ENCODE results near the gene TMEM11.

TMEM11 gene

DNA sequence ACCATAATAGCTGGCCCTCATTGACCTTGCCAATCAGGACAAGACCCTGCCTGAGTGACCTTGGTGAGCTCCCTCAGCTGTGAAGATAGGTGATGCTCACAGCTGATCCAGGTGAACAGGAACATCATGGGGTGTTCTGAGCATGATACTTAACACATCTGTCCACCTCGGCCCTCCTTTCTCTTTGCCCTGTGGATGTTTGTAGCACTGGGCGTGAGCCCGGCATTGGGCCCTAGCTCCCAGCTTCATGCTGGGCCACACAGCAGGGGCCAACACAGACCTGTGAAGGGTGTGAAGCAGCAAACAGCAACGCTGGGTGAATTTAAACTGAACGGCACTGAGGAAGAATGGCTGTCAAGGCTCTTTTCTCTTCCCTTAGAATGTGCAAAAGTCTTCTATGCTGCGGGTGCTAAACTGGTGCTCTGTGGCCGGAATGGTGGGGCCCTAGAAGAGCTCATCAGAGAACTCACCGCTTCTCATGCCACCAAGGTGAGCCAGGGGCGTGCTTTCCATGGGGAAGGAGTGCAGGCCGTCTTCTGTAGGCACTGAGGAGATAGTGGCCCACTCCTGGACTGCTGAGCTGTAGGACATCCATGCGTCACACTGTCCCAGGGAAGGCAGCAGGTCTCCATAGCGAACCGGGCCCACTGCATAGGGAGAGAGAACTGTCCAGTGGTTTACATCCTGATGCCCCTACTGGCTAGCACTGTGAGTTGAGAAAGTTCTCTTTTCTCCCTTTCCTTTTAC, 35.9 kb downstream of the TMEM11 start:
- DNase-seq, result no peak

DNA sequence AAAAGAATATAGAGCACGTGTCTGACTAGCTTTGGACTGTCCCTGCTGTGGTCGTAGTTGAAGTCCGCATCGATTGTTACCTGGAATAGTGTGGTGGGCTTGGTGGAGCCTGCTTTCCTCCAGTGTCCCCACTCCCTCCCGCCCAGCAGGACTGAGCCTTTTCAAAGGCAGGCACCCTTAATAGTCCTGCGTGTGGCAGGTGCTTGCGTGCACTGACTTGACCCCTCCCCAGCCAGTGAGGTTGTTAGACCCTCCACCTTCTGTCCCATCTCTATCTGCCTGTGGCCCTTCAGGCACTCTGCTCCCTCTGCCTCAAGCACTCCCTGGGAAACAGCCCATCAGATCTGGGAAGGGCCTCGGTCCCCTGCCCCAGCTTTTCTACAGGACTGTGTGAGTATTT, 36.6 kb downstream of the TMEM11 start:
- DNase-seq, result no peak

DNA sequence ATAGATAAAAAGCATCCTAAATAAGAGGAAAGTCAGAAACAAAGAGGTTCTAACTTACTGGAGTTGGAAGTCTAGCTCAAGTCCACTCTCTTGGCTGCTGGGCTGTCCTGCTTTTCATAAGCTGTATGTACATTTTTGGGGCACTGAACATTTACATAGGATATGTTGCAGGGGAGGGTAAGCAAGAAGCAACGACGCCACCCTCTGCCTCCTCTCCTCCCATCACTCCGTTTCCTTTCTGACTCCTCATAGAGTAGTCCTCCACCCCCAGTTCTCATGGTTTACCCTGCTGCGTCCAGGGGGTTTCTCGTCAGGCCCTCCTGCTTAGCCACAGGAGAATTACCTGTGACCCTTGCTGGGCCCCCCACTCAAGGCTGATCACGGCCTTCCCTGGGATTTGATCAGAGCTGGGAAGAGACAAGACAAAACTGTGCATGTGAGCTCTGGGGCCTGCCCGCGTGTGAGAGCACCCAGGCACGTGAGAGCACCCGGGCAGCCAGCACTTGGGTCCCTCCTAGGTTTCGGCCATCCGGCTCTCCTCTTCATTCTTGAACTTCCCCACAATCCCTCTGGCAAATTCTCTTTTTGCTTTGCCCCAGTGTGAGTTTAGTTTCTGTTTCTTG, 37.1 kb downstream of the TMEM11 start:
- no peak for DNase-seq

DNA sequence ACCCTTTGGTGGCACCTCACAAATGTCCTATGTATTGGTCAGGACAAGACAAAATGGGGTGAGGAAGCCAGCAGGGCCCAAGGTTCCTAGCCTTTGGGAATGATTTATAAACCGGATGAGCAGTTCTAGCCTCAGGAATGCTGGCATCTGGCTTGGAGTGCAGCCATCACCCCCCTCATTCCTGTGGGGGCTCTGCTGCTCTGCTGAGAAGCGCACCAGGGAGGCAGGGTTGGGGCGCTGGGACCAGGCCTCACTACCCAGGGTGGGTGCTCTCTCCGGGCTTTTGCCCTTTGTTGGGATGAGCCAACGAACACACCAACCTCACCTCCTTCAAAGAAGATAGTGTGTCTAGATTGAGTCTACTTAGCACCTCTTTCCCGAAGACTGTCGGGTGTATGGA, 39.2 kb downstream of the TMEM11 start:
- DNase-seq, result no peak

DNA sequence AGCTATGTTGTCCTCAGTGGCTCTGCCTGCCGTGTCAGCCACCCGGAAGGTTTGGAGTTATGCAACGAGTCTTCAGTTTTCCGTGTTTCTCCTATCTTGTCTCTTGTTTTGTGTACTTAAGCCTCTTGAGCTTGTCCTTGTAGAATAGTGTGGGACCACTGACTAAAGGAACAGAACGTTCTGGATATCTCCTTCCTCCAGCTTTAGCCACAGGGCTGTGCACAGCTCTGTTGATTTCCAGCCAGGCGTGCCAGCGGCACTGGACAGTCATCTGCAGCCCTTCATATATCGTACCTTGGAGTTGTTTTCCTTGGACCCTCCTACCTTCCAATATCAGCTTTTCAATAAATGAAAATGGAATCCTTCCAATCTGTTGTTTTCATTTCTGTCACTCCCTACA, 39.8 kb downstream of the TMEM11 start:
- DNase-seq, result no peak

DNA sequence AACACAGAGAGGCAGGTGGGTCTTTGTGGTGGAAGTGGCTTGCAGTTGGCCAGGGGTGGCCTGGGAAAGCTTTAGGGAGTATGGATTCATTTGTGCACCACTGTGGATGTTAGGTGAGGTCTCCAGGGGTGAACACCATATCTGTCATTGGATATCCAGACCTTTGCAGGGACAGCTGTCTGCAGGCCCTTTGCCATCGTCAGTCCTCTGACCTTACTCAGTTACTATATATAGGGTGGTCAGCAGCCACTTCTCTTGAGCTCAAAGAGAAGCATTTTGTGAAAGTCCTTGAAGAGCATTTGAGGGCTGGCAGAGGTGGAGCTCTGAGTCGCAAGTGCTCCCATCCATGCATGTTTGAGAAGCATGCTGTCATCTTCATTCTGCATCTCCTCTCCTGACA, 40.4 kb downstream of the TMEM11 start:
- DNase-seq, result no peak

DNA sequence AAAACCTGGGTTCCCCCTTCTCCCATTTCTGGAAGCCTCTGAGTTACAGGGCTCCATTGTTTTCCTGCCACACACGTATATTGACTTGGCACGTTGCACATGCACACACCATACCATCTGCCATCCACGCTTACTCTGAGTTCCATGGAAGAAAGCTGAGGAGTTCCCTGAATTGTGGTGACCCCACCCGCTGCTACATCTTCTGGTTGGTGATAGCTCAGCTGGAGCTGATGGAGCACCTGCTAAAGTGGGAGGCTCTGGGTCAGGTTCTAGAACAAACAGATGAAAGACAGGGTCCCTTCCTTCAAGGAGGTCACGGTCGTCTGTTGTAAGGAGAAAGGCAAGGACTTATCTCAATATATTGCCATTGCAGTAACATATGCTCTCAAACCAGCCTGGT, 41.1 kb downstream of the TMEM11 start:
- no peak for DNase-seq

DNA sequence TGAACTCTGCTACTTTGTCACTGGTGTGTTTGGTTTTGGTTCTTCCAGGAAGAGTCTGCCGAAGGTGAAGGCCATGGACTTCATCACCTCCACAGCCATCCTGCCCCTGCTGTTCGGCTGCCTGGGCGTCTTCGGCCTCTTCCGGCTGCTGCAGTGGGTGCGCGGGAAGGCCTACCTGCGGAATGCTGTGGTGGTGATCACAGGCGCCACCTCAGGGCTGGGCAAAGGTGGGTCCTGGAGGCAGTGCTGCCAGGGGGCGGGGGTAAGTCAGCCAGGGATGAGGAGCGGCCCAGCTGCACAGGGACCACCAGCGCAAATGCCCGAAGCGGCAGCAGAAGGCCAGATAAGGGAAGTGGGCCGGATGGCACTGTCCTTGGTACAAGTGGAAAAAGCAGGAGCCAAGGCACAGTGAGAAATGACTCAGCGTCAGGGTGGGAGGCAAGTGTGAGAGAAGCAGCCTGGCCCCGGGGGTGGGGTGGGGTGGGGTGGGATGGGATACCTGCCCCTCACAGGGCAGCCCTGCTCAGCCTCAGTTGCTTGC, 41.9 kb downstream of the TMEM11 start:
- DNase-seq, result no peak

DNA sequence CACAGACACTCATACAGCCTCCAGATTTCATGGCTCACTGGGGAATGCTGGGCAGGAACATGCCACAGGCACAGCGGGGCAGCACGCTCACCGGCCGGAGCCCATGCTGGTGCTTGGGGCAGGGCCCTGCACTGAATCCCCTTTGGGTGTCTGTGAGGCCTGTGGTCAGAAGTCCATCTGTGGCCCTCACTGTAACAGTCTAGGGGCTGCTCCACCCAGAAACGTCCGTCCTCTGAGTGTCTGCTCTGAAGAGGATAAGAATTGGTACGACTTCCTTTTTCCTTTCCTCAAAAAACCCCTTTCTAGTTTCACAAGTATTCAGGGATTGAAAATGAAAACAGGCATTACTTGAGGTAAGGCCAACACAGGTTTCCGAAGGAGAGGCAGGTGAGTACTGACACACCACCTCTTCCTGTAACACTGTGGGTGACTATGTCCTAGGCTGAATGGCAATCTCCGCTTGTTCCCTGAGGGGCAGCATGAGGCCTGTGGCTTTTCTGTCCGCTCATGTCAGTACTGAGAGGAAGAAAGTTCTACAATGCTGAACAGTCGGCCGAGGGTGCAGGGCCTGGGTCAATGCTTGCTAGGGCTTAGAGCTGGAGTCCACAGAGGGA, 42.5 kb downstream of the TMEM11 start:
- DNase-seq, result no peak

DNA sequence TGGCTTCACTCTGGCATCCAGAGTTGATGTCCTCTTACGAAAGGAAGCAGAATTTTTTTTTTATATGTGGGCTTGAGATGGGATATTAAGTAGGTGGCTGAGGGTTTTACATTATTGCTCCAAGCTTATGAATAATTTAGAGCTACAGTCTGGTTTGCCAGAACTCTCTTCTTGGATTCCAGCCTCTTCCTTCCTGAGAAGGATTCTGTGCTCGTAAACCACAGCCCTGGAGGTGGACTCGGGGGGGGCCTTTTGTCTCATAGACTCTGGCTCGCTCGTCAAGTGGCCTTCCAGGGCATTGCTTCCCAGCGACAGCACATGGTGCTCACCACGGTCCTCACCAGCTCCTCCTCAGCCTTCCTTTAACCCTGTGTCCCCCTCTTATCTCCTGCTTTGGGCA, 43.2 kb downstream of the TMEM11 start:
- DNase-seq, result no peak

DNA sequence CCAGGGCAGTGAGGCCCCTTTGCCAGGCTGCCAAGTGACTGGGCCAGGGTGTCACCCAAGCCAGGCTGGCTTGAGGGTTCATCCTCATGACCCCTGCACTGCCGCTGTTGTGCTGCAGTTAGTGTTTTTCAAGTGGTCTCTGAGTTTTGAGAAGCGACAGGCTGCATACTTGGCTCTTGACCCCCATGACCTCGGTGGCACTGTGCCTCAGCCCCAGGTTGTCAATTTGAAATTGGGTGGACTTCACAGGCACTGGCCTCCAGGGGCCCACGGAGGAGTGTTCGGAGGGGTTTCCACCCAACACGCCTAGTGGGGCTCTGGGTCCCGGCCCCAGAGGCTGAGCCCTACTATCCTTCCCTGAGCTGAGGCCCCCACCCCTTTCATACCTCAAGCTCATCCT, 44.5 kb downstream of the TMEM11 start:
- DNase-seq, result no peak

DNA sequence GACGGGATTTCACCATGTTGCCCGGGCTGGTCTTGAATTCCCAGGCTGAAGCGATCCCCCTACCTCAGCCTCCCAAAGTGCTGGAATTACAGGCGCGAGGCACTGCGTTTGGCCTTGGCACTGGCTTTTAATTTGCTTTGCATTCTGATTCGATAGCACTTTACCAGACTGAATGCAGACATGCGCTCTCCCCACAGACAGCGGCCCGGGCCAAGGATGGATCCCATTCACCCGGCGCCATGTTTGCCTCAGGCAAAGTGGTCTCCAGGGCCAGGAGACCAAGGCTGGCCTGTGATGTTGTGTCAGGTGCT, 45.5 kb downstream of the TMEM11 start:
- DNase-seq, result no peak

DNA sequence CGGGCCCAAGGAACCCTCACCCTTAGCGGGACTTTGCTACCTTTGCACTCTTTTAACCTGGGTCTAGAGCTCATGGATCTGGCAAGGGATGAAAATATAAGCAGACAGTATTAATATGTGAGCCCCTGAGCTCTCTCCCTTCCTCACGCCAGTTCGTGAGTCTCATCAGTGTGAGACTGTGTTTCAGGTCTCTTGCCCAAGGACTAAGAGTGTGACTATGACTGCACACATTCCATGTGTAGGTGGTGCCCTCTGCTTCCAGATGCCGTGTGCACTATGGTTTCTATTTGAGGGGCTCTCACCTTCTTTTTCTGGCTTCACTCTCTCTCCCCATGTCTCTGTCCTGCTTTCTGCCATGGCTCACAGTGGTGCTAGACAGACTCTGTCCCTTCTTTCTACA, 46.7 kb downstream of the TMEM11 start:
- no peak for DNase-seq

DNA sequence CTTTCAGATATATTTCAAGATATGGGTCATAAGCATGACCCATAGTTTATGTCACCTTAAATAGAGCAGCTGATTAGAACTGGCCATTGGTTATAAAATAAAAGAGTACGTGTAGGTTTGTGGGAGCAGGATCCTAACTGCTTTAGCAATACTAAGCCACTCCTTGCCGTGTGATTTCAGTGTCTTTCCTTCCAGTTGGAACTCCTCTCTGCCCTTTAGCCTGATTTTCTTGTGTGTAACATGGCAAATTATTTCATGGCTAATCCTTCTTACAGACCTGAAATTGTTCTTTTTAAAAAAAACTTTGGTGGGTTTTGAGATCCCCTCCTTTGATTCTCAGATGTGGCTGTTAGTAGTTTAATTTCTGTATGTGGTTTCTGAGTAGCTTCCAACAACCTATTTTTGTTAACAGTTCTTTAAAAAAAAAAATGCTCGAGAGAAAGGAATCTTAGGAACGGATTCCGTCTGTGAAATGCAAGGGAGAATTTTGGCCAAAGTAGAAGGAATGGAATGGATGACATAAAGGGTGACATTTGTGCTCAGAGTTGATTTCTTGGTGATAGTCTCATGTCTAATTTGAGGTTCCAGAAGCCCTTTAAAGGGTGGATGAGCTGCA, 47.3 kb downstream of the TMEM11 start:
- DNase-seq, result no peak

DNA sequence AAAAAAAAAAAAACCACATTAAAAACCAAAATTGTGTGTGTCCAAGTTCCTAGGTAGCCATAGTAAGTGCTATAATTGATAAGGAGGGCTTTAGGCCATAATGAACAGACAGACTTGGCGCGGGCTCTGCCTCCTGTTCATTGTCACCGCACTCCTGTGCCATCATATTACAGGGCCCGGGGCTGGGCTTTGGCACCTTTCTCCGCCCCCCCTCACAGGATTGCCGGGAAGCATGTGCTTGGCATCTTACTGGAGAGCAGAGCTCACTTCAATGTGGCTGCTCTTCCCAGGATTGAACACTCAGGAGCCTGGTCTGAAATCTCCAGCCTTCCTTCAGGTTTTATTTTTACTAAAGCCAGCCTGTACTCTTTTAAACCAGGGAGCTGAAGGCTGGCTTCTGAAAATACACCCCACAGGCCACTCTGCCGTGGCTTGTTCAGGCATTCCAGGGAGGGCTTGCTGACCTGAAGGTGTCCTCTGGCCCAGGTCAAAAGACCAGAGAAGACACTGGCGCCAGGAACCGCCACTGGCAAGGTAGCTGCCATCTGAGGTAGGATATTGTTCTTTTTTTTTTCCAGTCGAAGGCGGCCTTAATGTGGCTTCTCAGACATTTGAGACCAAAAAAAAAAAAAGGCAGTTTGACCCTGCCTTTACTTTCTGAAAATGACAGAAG, 47.9 kb downstream of the TMEM11 start:
- no peak for DNase-seq

DNA sequence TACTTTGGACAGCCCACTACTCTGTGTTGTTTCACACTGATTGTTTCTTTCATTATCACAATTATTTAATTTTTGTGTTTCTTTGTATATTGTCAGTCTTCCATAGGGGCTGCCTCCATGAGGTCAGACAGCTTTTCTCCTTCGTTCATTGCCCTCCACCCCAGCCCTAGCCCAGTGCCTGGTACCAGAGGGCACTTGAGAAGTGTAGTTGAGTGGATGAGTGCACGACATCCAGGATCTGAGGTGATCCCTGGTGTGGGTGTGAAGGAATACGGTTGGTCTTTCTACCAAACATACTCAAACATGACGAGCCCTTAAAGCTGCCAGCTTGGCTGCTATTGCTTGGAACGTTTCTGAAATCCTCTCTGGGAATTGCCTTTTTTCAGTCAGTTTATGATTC, 49.3 kb downstream of the TMEM11 start:
- no peak for DNase-seq

DNA sequence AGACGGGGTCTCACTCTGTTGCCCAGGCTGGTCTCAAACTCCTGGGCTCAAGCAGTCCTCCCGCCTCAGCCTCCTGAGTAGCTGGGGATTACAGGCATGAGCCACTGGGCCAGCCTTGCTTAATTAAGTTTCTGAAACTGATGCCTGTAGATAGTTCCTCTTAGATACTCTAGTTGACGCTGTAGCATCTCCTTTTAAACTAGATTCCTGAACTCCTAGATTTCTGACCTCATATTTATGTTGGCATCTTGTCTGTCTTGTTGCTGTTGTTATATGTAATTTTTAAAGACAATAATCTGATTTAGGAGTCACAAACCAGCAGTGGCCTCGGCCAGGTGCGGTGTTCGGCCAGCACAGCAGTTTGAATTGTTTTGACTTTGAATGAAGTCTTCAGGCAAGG, 49.7 kb downstream of the TMEM11 start:
- no peak for DNase-seq

DNA sequence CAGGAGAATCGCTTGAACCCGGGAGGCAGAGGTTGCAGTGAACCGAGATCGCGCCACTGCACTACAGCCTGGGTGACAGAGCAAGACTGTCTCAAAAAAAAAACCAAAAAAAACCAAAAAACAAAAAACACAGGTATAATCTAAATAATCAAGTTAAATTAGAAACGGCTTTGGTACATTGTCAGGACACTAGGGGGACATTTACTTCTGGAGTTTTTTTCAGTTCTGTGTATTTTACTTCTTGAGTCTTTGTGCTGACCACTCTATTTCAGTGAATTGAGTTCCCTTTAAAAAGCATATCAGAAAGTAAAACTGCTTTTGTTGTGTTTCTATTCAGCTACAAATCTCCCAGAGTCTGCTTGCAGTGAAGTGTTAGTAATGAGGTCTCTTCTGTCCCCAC, 50.9 kb downstream of the TMEM11 start:
- DNase-seq, result no peak

DNA sequence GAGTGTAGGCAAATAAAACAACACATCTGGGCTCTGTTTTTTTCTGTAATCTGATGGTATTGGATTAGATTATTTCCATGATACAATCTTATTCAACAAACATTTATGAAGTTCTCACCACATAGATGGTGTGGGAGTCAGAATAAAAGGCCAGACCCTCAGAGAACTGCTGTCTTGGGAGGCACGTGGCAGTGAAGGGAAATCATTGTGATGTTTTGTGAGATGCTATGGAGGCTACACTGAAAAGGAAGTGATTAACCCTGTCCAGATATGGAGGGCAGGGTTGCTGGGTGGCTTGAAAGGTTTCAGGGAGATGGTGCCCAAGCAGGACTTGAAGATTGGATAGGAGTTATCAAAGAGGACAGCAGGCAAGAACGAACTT, 51.6 kb downstream of the TMEM11 start:
- no peak for DNase-seq

DNA sequence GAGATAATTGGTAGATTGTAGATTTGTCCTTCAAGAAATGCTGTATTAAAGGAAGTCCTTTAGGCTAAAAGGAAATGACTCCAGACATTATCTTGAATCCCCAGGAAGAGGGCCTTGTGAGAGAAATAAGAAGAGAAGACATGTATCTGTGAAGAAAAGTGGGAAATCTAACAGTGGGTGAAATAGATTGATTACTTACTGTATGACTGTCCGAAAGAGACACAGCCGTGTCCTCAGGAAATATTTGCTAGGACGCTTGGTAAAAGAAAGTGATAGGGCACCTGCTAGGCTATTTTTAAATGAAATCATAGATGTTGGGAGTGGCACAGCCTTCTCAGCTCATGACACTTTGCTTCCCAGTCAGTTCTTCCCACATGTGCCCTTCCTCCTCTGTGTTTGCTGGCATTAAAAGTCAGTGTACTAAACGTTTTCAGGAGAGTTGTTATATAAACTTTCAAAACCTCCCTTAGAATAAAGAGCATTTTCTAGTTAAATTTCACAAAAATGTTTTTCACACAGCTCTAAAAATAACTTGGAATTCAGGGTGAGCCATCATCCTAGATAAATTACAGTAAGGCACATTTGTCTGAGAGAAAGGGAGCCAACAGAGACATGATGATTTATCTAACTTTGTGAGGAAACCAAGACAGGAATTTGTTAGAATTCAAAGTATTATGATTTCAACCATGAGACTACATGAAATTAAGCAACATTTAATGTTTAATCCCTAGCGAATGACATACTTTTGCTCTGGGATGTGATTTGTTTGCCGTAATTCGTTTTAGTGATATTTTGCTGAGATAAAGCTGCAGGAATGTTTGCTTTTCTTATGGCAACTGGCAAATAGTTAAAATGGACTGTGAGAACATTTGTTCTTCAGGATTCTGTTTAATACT, 52.2 kb downstream of the TMEM11 start:
- no peak for DNase-seq

DNA sequence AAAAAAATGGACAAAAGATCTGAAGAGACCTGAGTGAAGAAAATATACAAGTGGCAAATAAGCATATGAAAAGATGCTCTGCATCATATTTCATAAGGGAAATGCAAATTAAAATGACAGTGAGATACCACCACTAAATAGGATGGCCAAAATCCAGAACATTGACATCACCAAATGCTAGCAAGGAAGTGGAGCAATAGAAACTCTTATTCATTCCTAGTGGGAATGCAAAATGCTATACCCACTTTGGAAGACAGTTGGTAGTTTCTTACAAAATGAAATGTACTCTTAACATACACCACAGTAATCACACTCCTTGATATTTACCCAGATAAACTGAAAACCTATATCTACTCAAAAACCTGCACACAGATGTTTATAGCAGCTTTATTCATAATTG, 53.6 kb downstream of the TMEM11 start:
- no peak for DNase-seq

Measured in central memory CD4-positive, alpha-beta T cell (primary cell).